Esophagus muscularis mucosa (tissue), 4 donors: ENCODE data around the gene ARRDC2. TPM values are rescaled to one million over a fixed set of nuclear protein-coding genes. Genes with fewer than 3 reads are reported as not detected.

Experiments
- DNase-seq: peaks from one replicate; pipeline ENCODE4 v3.0.0-alpha.2; 2017; ENCODE audit errors: extremely low spot score
- H3K27ac ChIP-seq, 4 donors: fragments of 200-600 bp; sonication (generic); replicated peaks in 1 of 4; 1 replicate in 3 of 4; 2 replicates in 1 of 4; pipeline ENCODE4 v1.5.1; 2016 to 2019; ENCODE audit warnings: mild to moderate bottlenecking in 1 of 4
- H3K27me3 ChIP-seq, 4 donors: fragments of 200-600 bp; sonication (generic); one replicate each; pipeline versions ENCODE4 v1.5.1 to v1.6.0; 2016 to 2019
- H3K36me3 ChIP-seq, 4 donors: fragments of 200-600 bp; sonication (generic); one replicate each; pipeline ENCODE4 v1.5.1; 2016 to 2019
- H3K4me1 ChIP-seq, 4 donors: fragments of 200-600 bp; sonication (generic); one replicate each; pipeline ENCODE4 v1.5.1; 2016 to 2019
- H3K4me3 ChIP-seq, 4 donors: fragments of 200-600 bp; sonication (generic); 1 replicate in 2 of 4; 2 replicates in 2 of 4; pipeline ENCODE4 v1.5.1; 2016 to 2019; ENCODE audit warnings: mild to moderate bottlenecking in 4 of 4, moderate library complexity in 1 of 4
- H3K9me3 ChIP-seq, 4 donors: fragments of 200-600 bp; sonication (generic); 1 replicate in 3 of 4; 2 replicates in 1 of 4; pipeline ENCODE4 v1.5.1; 2016 to 2019
- EP300 ChIP-seq: sonication (generic); formaldehyde crosslinking; IDR thresholded peaks from one replicate; pipeline ENCODE4 v1.6.1; 2017; ENCODE audit warnings: antibody characterized with exemption
- POLR2A ChIP-seq: fragments of 450-650 bp; IDR thresholded peaks from one replicate; pipeline ENCODE4 v1.6.1; 2017; ENCODE audit warnings: antibody characterized with exemption, moderate library complexity, mild to moderate bottlenecking, low read depth
- POLR2AphosphoS5 ChIP-seq, 2 donors: sonication (generic); formaldehyde crosslinking; IDR thresholded peaks; one replicate each; pipeline ENCODE4 v1.6.1; 2017; ENCODE audit warnings: antibody characterized with exemption in 2 of 2
- WGBS: methylation state at CpG from one replicate; pipeline ENCODE4 v1.1.5; 2018; 5-methylcytosine and 5-hydroxymethylcytosine counted together
- intact Hi-C: fragments of 100-400 bp; cut with DNase I; formaldehyde crosslinking; loops from one replicate; pipeline ENCODE4 v1.15.1; 2023
- total RNA-seq, 4 donors: library from RNA; depleted of rRNA; stranded (reverse); fragments of >200 nt; gene quantifications; one replicate each; pipeline versions ENCODE4 v1.1.0 to v1.2.1, GENCODE V29; 2016
- TF ChIP-seq, protein P1 (sequence below), 3 experiments: fragments of 200-600 bp in 2 of 3; fragments of 450-650 bp in 1 of 3; sonication (generic) in 2 of 3; IDR thresholded peaks; one replicate each; pipeline ENCODE4 v1.5.1; 2017 to 2019; ENCODE audit warnings: antibody characterized with exemption in 3 of 3, mild to moderate bottlenecking in 2 of 3, moderate library complexity in 1 of 3

ARRDC2 gene
- total RNA-seq, 4 donors from 2014 or later: 30.6 to 69.2 (median 62.5) TPM

- Histone ChIP-seq H3K9me3 (no peaks in the 10 kb centered on the region), H3K27me3 (peaks cover 0 to 26% (median 9%) of the 10 kb centered on the region in 4 donors), H3K4me3 (no peak overlapping the region), H3K36me3 (no peaks in the 10 kb centered on the region), H3K27ac (no peak overlapping the region), H3K4me1 (peaks cover 0 to 6% (median 3%) of the 10 kb centered on the region in 4 donors)
- no peak for TF ChIP-seq EP300
- no peak for TF ChIP-seq POLR2AphosphoS5 (IDR thresholded peaks at IDR 0.05)
- TF ChIP-seq, protein P1, sequence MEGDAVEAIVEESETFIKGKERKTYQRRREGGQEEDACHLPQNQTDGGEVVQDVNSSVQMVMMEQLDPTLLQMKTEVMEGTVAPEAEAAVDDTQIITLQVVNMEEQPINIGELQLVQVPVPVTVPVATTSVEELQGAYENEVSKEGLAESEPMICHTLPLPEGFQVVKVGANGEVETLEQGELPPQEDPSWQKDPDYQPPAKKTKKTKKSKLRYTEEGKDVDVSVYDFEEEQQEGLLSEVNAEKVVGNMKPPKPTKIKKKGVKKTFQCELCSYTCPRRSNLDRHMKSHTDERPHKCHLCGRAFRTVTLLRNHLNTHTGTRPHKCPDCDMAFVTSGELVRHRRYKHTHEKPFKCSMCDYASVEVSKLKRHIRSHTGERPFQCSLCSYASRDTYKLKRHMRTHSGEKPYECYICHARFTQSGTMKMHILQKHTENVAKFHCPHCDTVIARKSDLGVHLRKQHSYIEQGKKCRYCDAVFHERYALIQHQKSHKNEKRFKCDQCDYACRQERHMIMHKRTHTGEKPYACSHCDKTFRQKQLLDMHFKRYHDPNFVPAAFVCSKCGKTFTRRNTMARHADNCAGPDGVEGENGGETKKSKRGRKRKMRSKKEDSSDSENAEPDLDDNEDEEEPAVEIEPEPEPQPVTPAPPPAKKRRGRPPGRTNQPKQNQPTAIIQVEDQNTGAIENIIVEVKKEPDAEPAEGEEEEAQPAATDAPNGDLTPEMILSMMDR (IDR thresholded peaks at IDR 0.05): no peak
- TF ChIP-seq POLR2A: no peak
- no peak for DNase-seq
- 71% methylated on average over 1 of the region's 1 CpG for WGBS
- intact Hi-C loops: no loop called here
Observed at GRCh38 chr19:17972230-17972629, 35.7 kb upstream of the ARRDC2 start.

- Histone ChIP-seq H3K27me3 (peaks cover 0 to 11% (median 0%) of the 10 kb centered on the region in 4 donors), H3K4me1 (no peaks in the 10 kb centered on the region), H3K4me3 (no peak overlapping the region), H3K9me3 (no peaks in the 10 kb centered on the region), H3K36me3 (no peaks in the 10 kb centered on the region), H3K27ac (no peak overlapping the region)
- TF ChIP-seq POLR2AphosphoS5 (IDR thresholded peaks at IDR 0.05) (no peak), POLR2A (no peak), EP300 (no peak)
- TF ChIP-seq, protein P1 (IDR thresholded peaks at IDR 0.05): no peak
- 92% methylated on average over 6 of the region's 23 CpGs for WGBS
- no peak for DNase-seq
- intact Hi-C loops: no loop called here
Observed at GRCh38 chr19:17973759-17974158, 34.2 kb upstream of the ARRDC2 start.

DNA sequence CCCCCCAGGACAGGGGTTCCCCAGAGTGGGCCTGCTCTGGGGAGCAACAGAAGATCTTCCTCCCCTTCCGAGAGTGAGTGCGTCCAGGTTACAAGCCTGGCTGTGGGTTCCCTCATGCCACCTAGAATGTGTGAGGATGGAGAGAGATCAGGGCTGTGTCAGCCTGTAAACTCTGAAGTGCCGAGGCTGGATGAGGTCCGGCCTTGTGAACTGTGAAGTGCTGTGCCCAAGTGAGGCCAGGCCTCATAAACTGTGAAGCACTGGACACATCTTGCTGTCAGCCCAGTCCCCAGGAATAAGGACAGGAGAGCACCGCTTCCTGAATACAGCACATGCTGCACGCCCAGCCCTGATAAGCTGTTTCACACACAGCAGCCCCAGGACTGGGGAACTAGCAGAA is 33.4 kb upstream of the ARRDC2 start:
- H3K36me3 ChIP-seq: no peaks in the 10 kb centered on the region
- TF ChIP-seq POLR2A: no peak
- TF ChIP-seq EP300: no peak
- TF ChIP-seq, protein P1 (IDR thresholded peaks at IDR 0.05): no peak
- TF ChIP-seq POLR2AphosphoS5 (IDR thresholded peaks at IDR 0.05): no peak
- no peak overlapping the region for H3K4me3 ChIP-seq
- intact Hi-C loops: no loop called here
- no peaks in the 10 kb centered on the region for H3K4me1 ChIP-seq
- H3K27ac ChIP-seq: no peak overlapping the region
- H3K27me3 ChIP-seq: peaks cover 0 to 3% (median 0%) of the 10 kb centered on the region in 4 donors
- 73% methylated on average over 3 of the region's 6 CpGs for WGBS
- no peak for DNase-seq
- H3K9me3 ChIP-seq: no peaks in the 10 kb centered on the region

DNA sequence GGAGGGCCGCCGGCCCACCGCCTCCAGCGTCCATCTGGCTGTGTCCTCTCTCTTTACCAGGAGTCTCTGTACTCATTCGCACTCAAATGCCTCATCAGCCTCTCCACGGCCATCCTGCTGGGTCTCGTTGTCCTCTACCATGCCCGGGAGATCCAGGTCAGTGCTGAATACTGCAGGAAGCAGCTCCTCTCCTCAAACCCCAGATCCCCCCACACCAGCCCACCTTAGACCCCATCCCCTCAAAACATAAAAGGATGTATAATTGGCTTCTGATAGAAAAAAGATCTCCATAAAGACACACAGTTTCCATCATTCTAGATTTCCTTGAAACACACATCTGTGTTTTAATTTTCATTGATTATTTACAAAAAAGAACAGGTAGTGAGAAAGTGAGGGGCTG is 32.9 kb upstream of the ARRDC2 start:
- 95% methylated on average over 8 of the region's 8 CpGs for WGBS
- no peak for DNase-seq
- Histone ChIP-seq H3K36me3 (no peaks in the 10 kb centered on the region), H3K9me3 (no peaks in the 10 kb centered on the region), H3K4me3 (no peak overlapping the region), H3K27me3 (no peaks in the 10 kb centered on the region), H3K4me1 (no peaks in the 10 kb centered on the region), H3K27ac (no peak overlapping the region)
- TF ChIP-seq POLR2A (no peak), EP300 (no peak), POLR2AphosphoS5 (IDR thresholded peaks at IDR 0.05) (no peak)
- TF ChIP-seq, protein P1 (IDR thresholded peaks at IDR 0.05): no peak
- intact Hi-C loops: no loop called here

DNA sequence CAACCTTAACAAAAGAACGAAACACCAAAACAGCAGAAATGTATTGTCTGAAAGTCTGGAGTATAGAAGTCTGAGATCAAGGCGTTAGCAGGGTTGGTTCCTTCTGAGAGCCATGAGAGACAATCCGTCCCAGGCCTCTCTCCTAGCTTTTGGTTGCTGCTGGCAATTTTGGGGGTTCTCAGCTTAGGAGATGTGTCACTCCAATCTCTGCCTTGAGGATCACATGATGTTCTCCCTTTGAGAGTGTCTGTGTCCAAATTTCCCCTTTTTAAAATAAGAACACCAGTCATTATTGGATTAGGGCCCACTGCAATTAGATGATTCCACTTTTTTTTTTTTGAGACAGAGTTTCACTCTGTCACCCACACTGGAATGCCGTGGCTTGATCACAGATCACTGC is 30.9 kb upstream of the ARRDC2 start:
- H3K27me3 ChIP-seq: peaks cover 0 to 6% (median 0%) of the 10 kb centered on the region in 4 donors
- WGBS: 83% methylated on average over 4 of the region's 4 CpGs
- intact Hi-C loops: no loop called here
- no peak overlapping the region for H3K27ac ChIP-seq
- H3K4me3 ChIP-seq: no peak overlapping the region
- no peaks in the 10 kb centered on the region for H3K36me3 ChIP-seq
- no peaks in the 10 kb centered on the region for H3K9me3 ChIP-seq
- no peaks in the 10 kb centered on the region for H3K4me1 ChIP-seq
- no peak for DNase-seq
- TF ChIP-seq, protein P1 (IDR thresholded peaks at IDR 0.05): no peak
- no peak for TF ChIP-seq POLR2AphosphoS5 (IDR thresholded peaks at IDR 0.05)
- TF ChIP-seq EP300: no peak
- no peak for TF ChIP-seq POLR2A
